HG02588 (cell line): ENCODE data around the gene FAM110C.
"Not testable (repeated sequence)": the region's sequence is repeated elsewhere in the genome, so short reads cannot be mapped to it uniquely, and the experiment has no call there.

ENCODE experiments used
- ATAC-seq: cut with Tn5 transposase; IDR thresholded peaks from one replicate; pipeline ENCODE4 v1.9.1; 2021; ENCODE audit warnings: mild to moderate bottlenecking, moderate library complexity; ENCODE audit not compliant: unreplicated experiment

The FAM110C gene

DNA sequence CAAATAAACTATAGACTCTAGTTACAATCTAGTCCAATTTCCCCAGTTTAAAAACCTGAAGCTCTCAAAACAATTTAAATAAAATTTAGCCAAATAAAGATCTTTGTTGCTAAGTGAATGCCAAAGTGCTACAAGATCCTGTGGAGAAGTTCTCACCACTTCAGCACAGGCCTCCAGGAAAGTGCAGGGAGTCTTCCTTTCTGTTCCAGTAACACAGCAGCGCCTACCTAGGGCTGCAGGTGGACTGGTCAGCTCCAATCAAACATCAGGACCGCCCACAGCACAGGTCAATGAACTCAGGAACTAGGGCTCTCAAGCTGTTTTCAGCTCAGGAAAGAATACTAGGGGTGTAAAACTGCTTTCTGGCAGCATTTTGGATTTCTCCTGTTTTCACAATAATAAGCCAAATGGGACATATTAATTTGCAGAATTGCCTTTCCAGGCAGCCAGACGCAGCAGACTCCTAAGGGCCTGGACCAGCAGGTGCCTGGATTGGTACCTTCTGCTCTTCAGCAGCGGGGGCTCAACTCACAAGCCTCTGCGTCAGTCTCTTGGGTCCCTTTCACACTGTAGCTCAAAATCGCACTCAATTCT, 1.5 kb downstream of the FAM110C start:
- no peak for ATAC-seq

GRCh38 chr2:42788-43187, 3.5 kb downstream of the FAM110C start:
- no peak for ATAC-seq

- ATAC-seq = no peak
These were observed 5.8 kb downstream of the FAM110C start for GRCh38 chr2:40465-40864.

- no peak for ATAC-seq
These were observed 8.2 kb downstream of the FAM110C start for GRCh38 chr2:38155-38554.

- ATAC-seq = no peak
These were observed 10.0 kb downstream of the FAM110C start for GRCh38 chr2:36318-36717.

GRCh38 chr2:35852-36251, 10.5 kb downstream of the FAM110C start:
- ATAC-seq = no peak

- ATAC-seq = no peak
These were observed 12.7 kb downstream of the FAM110C start for GRCh38 chr2:33620-34019.

GRCh38 chr2:32068-32467, 14.2 kb downstream of the FAM110C start:
- ATAC-seq = no peak

DNA sequence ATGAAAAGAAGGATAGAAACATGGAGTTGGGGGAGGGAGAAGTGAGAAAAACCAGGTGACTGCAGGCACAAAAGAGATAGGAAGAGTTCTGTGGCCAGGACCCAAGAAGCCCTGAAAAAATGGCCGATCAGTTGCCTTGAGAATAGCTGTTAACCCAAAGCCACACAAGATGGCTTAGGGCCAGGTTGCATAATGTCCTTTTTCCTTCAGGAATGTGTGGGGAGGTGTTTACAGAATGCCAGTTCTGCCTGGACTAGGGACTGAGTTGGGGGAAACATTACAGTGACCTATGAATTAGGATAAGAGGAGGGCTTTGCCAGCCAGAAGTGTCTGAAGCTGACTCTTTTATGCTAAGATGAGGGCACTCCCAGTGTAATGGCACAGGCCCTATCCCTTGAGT, 17.1 kb downstream of the FAM110C start:
- no peak for ATAC-seq

- ATAC-seq = no peak
These were observed 17.8 kb downstream of the FAM110C start for GRCh38 chr2:28406-28975.

GRCh38 chr2:26891-27290, 19.4 kb downstream of the FAM110C start:
- no peak for ATAC-seq

DNA sequence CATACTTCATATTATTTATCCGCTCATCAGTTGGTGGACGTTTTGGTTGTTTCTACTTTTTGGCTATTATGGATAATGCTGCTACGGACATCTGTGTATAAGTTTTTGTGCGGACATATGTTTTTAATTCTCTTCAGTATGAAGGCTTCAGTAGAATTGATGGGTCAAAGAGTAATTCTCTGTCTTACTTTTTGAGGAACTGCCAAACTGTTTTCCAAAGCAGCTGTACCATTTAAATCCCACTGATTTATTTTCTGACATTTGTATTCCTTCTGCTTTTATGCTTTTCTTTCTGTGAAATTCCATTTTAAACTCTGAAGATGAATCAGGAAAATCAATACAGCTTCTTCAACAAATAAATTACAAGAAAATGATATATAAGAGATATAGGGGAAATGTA, 20.8 kb downstream of the FAM110C start:
- ATAC-seq = no peak

GRCh38 chr2:24591-24990, 21.7 kb downstream of the FAM110C start:
- not testable (repeated sequence) for ATAC-seq

DNA sequence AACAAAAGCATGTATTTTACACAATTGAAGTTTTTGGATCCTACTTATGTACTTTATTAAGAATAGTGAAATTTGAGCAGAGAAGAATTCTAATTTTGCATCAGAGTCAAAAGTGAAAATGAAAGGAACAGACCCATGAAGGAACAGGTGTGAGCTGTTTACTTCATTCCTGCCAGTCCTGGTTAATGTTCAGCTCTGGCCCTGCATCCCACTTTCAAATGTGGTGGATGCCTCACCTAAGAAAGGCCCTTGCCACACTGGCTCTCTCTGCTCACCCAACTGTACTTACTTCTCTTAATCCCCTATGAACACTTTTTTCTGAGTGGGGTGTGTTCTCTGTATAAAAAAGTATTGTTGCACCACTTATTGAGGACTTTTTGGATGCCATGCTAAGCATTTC, 22.2 kb downstream of the FAM110C start:
- ATAC-seq = peak; percentile 97

GRCh38 chr2:23283-23682, 23.0 kb downstream of the FAM110C start:
- no peak for ATAC-seq

DNA sequence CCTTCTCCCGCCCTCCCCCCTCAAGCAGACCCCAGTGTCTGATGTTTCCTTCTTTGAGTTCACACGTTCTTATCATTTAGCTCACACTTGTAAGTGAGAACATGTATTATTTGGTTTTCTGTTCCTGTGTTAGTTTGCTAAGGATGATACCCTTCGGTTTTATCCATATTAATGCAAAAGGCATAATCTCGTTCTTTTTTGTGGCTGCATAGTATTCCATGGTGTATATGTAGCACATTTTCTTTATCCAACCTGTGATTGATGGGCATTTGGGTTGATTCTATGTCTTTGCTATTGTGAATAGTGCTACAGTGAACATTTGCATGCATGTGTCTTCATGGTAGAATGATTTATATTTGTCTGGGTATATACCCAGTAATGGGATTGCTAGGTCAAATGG, 24.1 kb downstream of the FAM110C start:
- not testable (repeated sequence) for ATAC-seq

- ATAC-seq = not testable (repeated sequence)
These were observed 26.0 kb downstream of the FAM110C start for GRCh38 chr2:20259-20658.

DNA sequence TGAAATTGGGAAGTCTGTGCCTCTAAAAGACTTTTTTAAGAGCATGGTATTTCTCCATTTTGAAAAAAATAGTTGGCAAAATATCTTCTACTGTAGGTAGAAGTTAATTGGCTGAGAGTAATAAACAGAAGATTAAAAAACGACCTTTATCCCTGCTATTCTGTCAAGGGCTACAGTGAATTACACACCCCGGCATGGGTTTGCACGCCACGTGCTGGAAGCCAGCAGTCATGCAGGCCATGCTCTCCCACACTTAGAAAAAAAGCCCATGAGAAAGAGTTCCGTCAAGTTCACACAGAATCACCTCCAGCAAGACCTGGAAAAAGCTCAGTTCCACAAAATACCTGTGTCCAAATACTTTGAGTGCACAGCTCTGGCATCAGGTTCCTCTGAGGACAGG, 26.8 kb downstream of the FAM110C start:
- no peak for ATAC-seq

DNA sequence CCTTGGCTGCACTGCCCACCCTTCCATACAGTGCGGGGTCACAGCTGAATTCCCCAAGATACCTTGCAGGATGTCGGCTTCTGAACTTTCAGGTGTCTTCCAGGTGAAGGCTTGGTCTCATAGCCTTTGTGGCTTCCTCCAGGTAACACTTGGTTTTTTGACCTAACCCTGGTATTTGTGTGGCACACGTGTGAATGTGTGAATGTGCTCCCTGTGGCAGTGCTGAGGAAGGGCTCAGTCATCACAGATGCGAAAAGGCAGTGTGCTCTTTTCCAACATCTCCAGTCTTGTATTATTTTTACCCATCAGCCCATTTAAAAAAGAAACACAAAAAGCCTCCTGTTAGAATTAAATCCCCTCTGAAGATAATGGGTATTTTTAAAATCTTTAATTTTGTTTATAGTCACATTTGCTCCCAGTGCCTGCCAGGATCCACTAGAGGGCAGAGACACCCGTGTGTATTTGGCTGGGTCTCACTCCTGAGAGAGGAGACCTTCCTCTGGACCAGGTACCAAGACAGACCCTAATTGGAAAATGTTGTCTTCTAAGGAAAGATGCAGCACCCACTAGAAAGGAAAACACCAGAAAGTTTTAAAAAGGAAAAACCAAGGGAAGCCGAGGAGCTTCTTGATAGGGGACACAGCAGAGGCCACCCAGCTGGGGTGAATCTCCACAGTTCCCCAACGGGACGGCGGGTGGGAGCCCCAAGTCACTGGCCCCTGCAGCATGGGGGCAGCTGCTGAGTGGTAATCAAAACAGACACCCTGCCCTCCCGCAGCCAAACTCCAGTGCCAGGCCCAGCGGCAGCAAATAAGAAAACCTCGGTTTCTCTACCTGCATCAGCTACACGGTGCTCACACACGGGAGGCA, 27.7 kb downstream of the FAM110C start:
- no peak for ATAC-seq

DNA sequence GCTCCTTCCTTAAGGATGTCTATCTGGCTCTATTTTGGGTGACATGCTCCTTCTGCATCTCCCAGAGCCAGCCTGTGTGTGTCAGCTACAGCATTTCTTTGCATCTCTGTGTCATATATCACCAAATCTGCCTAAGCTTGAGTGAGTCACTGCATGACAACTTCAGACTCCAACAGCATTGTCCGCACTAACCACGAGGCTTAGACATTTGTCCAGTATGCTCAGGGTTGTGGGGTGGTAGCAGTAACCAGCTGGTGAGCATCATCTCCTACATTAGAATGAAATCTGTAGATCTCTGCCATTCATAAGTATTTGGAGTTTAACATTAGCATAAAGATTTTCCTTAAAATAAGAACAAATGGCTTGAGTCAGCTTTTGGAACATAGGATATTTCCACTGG, 30.4 kb downstream of the FAM110C start:
- not testable (repeated sequence) for ATAC-seq

DNA sequence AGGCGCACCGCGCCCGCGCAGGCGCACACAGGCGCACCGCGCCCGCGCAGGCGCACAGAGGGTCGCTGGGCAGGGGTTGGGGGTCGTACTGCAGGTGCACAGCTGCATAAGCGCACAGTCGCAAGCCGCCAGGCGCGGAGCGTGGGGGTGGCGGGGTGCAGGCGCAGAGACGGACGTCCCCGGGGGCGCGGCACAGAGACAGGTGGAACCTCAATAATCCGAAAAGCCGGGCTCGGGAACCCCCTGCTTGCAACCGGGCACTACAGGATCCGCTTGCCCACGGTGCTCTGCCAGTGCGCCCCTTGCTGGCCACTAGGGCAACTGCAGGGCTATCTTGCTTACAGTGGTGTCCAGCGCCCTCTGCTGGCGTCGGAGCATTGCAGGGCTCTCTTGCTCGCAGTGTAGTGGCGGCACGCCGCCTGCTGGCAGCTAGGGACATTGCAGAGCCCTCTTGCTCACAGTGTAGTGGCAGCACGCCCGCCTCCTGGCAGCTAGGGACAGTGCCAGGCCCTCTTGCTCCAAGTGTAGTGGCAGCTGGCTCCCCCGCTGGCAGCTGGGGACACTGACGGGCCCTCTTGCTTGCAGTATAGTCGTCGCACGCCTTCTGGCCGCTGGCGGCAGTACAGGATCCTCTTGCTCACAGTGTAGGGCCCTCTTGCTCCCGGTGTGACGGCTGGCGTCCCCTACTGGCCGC, 34.9 kb downstream of the FAM110C start:
- no peak for ATAC-seq
